Osteocyte (in vitro differentiated cells): ENCODE results near the gene NFAT5. TPM values are rescaled to one million over a fixed set of nuclear protein-coding genes. Genes with fewer than 3 reads are reported as not detected.
A peak's percentile ranks its signal among the peaks of the same experiment; 100 is the strongest.

Source experiments
- DNase-seq: peaks from one replicate; pipeline ENCODE4 v3.0.0; 2021; ENCODE audit warnings: mixed read lengths; ENCODE audit not compliant: unreplicated experiment; ENCODE audit errors: extremely low spot score
- H3K27ac Mint-ChIP-seq: one replicate; pipeline ENCODE4 v1.8.0; 2021; ENCODE audit warnings: mild to moderate bottlenecking, mixed read lengths; ENCODE audit not compliant: unreplicated experiment
- H3K27me3 Mint-ChIP-seq: one replicate; pipeline ENCODE4 v1.8.0; 2021; ENCODE audit warnings: mixed read lengths; ENCODE audit not compliant: unreplicated experiment
- H3K36me3 Mint-ChIP-seq: one replicate; pipeline ENCODE4 v1.8.0; 2021; ENCODE audit warnings: mixed read lengths; ENCODE audit not compliant: unreplicated experiment
- H3K4me1 Mint-ChIP-seq: one replicate; pipeline ENCODE4 v1.8.0; 2021; ENCODE audit warnings: mixed read lengths; ENCODE audit not compliant: unreplicated experiment
- H3K4me3 Mint-ChIP-seq: one replicate; pipeline ENCODE4 v1.8.0; 2021; ENCODE audit warnings: mild to moderate bottlenecking, moderate library complexity, mixed read lengths; ENCODE audit not compliant: unreplicated experiment
- H3K9me3 Mint-ChIP-seq: one replicate; pipeline ENCODE4 v1.8.0; 2021; ENCODE audit warnings: mixed read lengths; ENCODE audit not compliant: unreplicated experiment
- CTCF ChIP-seq: fragments of 200-600 bp; sonication (generic); IDR thresholded peaks from 2 replicates; pipeline ENCODE4 v1.5.0; 2021; ENCODE audit warnings: antibody characterized with exemption, mild to moderate bottlenecking, moderate library complexity
- total RNA-seq: library from RNA; stranded (reverse); gene quantifications from 2 replicates; pipeline ENCODE4 v1.2.1, GENCODE V29; 2021

Gene NFAT5
- total RNA-seq, 1 donor from 2014 or later, result 55.0 TPM

DNA sequence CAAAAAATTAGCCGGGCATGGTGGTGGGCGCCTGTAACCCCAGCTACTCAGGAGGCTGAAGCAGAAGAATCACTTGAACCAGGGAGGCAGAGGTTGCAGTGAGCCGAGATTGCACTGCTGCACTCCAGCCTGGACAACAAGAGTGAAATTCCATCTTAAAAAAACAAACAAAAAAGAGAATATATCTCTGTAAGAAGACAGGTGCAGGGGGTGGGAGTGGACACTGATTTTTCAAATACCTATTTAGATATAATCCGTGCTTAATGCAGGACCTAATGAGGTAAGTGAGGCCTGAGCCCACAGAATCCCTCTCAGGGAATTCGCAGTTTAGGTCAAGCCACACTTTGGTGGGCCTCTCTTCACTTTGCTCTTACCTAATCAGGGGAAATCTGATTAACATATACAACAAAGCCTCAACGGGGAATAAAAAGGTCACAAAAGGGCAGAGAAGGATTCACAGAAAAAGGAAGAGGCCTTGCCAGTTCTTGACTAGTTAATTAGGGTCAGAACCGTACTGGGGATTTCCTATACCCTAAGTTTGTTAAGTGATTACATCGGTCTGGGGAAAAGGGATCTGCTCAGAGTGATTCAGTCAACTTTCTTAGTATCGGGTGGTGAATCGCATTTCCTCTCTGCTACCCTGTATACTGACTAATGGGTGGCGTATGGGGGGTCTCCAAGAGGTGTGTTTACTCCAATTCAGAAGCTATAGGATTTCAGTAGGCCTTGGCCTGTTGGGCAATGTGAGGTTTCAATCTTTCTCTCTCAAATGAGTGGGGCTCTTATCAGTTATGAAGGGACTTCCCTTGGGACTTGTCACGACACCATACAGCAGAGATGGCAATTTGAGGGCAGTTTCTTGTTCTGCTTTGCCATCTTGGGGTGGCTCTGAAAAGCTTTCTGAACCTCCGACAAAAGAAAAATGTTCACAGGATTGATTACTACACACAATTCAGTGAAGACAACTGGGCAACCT lies 1.9 kb upstream of the NFAT5 start:
- peaks cover 4% of the 10 kb centered on the region for H3K36me3 Mint-ChIP-seq
- H3K27me3 Mint-ChIP-seq, result no peaks in the 10 kb centered on the region
- peak overlapping the region; percentile 32 for H3K4me3 Mint-ChIP-seq
- TF ChIP-seq CTCF, result no peak
- DNase-seq, result no peak
- peak overlapping the region; percentile 68 for H3K27ac Mint-ChIP-seq
- H3K4me1 Mint-ChIP-seq, result peaks cover 32% of the 10 kb centered on the region
- no peaks in the 10 kb centered on the region for H3K9me3 Mint-ChIP-seq

- no peak for TF ChIP-seq CTCF
- Mint-ChIP-seq H3K9me3 (no peaks in the 10 kb centered on the region), H3K36me3 (peaks cover 12% of the 10 kb centered on the region), H3K4me1 (peaks cover 41% of the 10 kb centered on the region), H3K27me3 (no peaks in the 10 kb centered on the region), H3K4me3 (peak overlapping the region; percentile 85), H3K27ac (peak overlapping the region; percentile 87)
- no peak for DNase-seq
Observed at GRCh38 chr16:69564845-69565670, 708 bp upstream of the NFAT5 start.

DNA sequence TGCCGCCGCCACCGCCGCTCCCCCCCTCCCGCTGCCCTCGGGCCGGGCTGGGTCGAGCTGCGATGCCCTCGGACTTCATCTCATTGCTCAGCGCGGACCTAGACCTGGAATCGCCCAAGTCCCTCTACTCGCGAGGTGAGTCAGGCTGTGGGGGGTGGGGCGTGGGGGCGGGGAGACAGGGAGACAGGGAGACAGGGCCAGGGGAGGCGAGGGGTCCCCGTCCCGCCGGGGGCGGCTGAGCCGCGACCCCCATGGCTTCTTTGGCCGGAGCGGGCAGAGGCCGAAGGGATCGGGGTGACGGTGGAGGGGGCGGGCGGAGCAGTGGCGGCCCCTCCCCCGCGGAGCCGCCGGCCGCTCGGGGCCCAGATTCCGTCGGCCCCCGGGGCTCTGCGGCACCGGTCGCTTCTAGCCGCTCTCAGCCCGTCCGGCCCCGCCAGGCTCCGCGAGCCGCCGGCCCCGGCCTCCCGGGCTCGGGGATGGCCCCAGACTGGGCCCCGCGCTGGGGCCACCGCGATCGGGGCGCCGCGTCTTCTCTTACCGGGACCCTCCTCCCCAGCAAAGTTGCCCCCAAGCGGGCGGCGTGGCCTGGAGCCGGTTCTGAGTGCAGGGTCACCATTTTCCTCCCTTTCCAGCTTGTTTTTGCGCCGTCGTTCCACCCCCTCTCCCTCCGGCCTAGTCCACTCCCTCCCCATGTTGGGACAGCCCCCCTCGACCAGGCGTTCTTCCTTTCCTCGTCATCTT lies 644 bp downstream of the NFAT5 start:
- Mint-ChIP-seq H3K27ac (peak overlapping the region; percentile 91), H3K27me3 (no peaks in the 10 kb centered on the region), H3K9me3 (no peaks in the 10 kb centered on the region), H3K36me3 (peaks cover 12% of the 10 kb centered on the region), H3K4me1 (peaks cover 44% of the 10 kb centered on the region), H3K4me3 (peak overlapping the region; percentile 87)
- TF ChIP-seq CTCF, result no peak
- DNase-seq, result no peak

- no peak for DNase-seq
- Mint-ChIP-seq H3K4me1 (peaks cover 44% of the 10 kb centered on the region), H3K9me3 (no peaks in the 10 kb centered on the region), H3K36me3 (peaks cover 12% of the 10 kb centered on the region), H3K27ac (peak overlapping the region; percentile 91), H3K4me3 (peak overlapping the region; percentile 87), H3K27me3 (no peaks in the 10 kb centered on the region)
- TF ChIP-seq CTCF, result peak; percentile 42
Observed at GRCh38 chr16:69566981-69567680, 1.4 kb downstream of the NFAT5 start.
